ENCODE measurements around the gene MIPEP. TPM values are rescaled to one million over a fixed set of nuclear protein-coding genes. Genes with fewer than 3 reads are reported as not detected.

MIPEP gene
- total and polyA plus RNA-seq, 10 of the 15 experiments (the other 5 are each of a cell fraction or from before 2014, with no cell fraction given): 15.6 to 56.2 (median 29.8) TPM

GRCh38 chr13:23868521-23868920, 20.7 kb downstream of the MIPEP start:
- WGBS (ENCODE audit: insufficient coverage, insufficient replicate concordance, low lambda C conversion rate, missing lambda C conversion rate): 70% methylated on average over 5 of the region's 5 CpGs
- CTCF ChIA-PET: interaction anchor here (0.7 to 1.9 kb wide), 14 partner anchors 8 to 402 kb away, joined by 3 to 11 read pairs (median 4); partner anchors contain the start of gene MIPEP
- in situ Hi-C loops (cut with MboI): no loop called here
- TF ChIP-seq MYC (IDR thresholded peaks at IDR 0.05; ENCODE audit: insufficient read depth, insufficient read length, insufficient replicate concordance, low read length, severe bottlenecking) (no peak), BCLAF1 (IDR thresholded peaks at IDR 0.05) (no peak), POLR2A (IDR thresholded peaks at IDR 0.05; ENCODE audit: low read depth, low read length) (no peak), ZNF24 (IDR thresholded peaks at IDR 0.05) (no peak), FOS (IDR thresholded peaks at IDR 0.05; ENCODE audit: borderline replicate concordance, extremely low read depth, insufficient read length) (no peak), ETV6 (conservative IDR thresholded peaks at IDR 0.05 in 1 of 2, IDR thresholded peaks at IDR 0.05 in 1 of 2; ENCODE audit: borderline replicate concordance in 1 of 2, low read depth in 1 of 2) (no peak), RAD51 (IDR thresholded peaks at IDR 0.05) (no peak), IKZF2 (IDR thresholded peaks at IDR 0.05) (no peak), KLF5 (IDR thresholded peaks at IDR 0.05; ENCODE audit: partially characterized antibody) (no peak), SMAD1 (IDR thresholded peaks at IDR 0.05; ENCODE audit: low read depth, partially characterized antibody) (no peak), EED (IDR thresholded peaks at IDR 0.05; ENCODE audit: low read depth) (no peak), YY1 (IDR thresholded peaks at IDR 0.05; ENCODE audit: low read depth, low read length) (no peak), IRF4 (IDR thresholded peaks at IDR 0.05; ENCODE audit: low read depth, low read length) (no peak), TAF1 (IDR thresholded peaks at IDR 0.05; ENCODE audit: borderline replicate concordance, low read depth, low read length) (no peak), RUNX3 (IDR thresholded peaks at IDR 0.05; ENCODE audit: low read length) (no peak), HSF1 (IDR thresholded peaks at IDR 0.05; ENCODE audit: low read depth, low read length) (no peak)
- TF ChIP-seq, protein P1, sequence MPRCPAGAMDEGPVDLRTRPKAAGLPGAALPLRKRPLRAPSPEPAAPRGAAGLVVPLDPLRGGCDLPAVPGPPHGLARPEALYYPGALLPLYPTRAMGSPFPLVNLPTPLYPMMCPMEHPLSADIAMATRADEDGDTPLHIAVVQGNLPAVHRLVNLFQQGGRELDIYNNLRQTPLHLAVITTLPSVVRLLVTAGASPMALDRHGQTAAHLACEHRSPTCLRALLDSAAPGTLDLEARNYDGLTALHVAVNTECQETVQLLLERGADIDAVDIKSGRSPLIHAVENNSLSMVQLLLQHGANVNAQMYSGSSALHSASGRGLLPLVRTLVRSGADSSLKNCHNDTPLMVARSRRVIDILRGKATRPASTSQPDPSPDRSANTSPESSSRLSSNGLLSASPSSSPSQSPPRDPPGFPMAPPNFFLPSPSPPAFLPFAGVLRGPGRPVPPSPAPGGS (IDR thresholded peaks at IDR 0.05; ENCODE audit: borderline replicate concordance, insufficient read depth, low read depth, low read length, poor library complexity, severe bottlenecking): no peak
- TF ChIP-seq, protein P2, sequence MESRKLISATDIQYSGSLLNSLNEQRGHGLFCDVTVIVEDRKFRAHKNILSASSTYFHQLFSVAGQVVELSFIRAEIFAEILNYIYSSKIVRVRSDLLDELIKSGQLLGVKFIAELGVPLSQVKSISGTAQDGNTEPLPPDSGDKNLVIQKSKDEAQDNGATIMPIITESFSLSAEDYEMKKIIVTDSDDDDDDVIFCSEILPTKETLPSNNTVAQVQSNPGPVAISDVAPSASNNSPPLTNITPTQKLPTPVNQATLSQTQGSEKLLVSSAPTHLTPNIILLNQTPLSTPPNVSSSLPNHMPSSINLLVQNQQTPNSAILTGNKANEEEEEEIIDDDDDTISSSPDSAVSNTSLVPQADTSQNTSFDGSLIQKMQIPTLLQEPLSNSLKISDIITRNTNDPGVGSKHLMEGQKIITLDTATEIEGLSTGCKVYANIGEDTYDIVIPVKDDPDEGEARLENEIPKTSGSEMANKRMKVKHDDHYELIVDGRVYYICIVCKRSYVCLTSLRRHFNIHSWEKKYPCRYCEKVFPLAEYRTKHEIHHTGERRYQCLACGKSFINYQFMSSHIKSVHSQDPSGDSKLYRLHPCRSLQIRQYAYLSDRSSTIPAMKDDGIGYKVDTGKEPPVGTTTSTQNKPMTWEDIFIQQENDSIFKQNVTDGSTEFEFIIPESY (IDR thresholded peaks at IDR 0.05): no peak

More at GRCh38 chr13:23868521-23868920, 20.7 kb downstream of the MIPEP start:
- no peaks in the 10 kb centered on the region for H3K9me3 ChIP-seq (replicated peaks; ENCODE audit: control insufficient read depth, insufficient read depth, low read length)
- DNase-seq (ENCODE audit: low read depth, low spot score): no peak
- H3K27ac ChIP-seq (ENCODE audit: control insufficient read depth, insufficient read depth): no peak overlapping the region
- ATAC-seq: no peak
- intact Hi-C loops (cut with micrococcal nuclease; ENCODE audit: unreplicated experiment): no loop called here
- H3K36me3 ChIP-seq (ENCODE audit: control insufficient read depth in 2 of 2, insufficient read depth in 2 of 2, low read length in 1 of 2): no peaks in the 10 kb centered on the region
- no peak overlapping the region for H3K4me3 ChIP-seq
- POLR2A ChIA-PET: no interaction called here
- H3K4me1 ChIP-seq (ENCODE audit: control insufficient read depth, insufficient read depth, low read length): peaks cover 9% of the 10 kb centered on the region
- H3K79me2 ChIP-seq (ENCODE audit: control insufficient read depth, insufficient read depth, low read length): no peaks in the 10 kb centered on the region
- RAD21 ChIA-PET (ENCODE audit: unreplicated experiment): interaction anchor here (0.8 to 1.6 kb wide), 5 partner anchors 24 to 61 kb away, joined by 3 to 7 read pairs (median 3); no protein-coding TSS in a partner anchor
- H2AFZ ChIP-seq (ENCODE audit: control insufficient read depth, low read depth, low read length): no peak overlapping the region
- H3K4me2 ChIP-seq (ENCODE audit: control insufficient read depth, insufficient read depth): no peak overlapping the region
- SMC1A ChIA-PET (ENCODE audit: uncharacterized antibody, unreplicated experiment): interaction anchor here (0.7 to 2.5 kb wide), 20 partner anchors 10 to 401 kb away, joined by 3 to 13 read pairs (median 4); no protein-coding TSS in a partner anchor
- no peak overlapping the region for H3K9ac ChIP-seq (ENCODE audit: control insufficient read depth, insufficient read depth, low read length)
- no peak for FAIRE-seq
- H3K27me3 ChIP-seq (replicated peaks in 1 of 2; ENCODE audit: control insufficient read depth in 2 of 2, insufficient read depth in 2 of 2, low read length in 1 of 2): no peaks in the 10 kb centered on the region
- no peaks in the 10 kb centered on the region for H4K20me1 ChIP-seq (ENCODE audit: control insufficient read depth, insufficient read depth)
- BruUV-seq (replicated peaks): no TSS peak

Measured in GM12878 (cell line).